K562 (cell line): ENCODE data around the gene OPRM1. TPM values are rescaled to one million over a fixed set of nuclear protein-coding genes. Genes with fewer than 3 reads are reported as not detected.

ENCODE experiments used
- ATAC-seq: fragments of 200-7000 bp; cut with Tn5 transposase; 3 replicates; pipeline ENCODE4 v1.9.1; 2020; ENCODE audit warnings: moderate library complexity
- BruUV-seq: library from RNA; stranded (reverse); fragments of 400-500 nt; replicated peaks from 2 replicates; lab custom pipeline; 2021; lab: Mats Ljungman, UMichigan
- CTCF ChIA-PET: fragments of 300-600 bp; formaldehyde crosslinking; extraction: SDS; loops from one replicate; lab custom pipeline; 2021; ENCODE audit warnings: low intra/inter-chr PET ratio; lab: Yijun Ruan, JAX
- POLR2A ChIA-PET: fragments of 300-600, 350-650 bp; sonication (Branson Sonifier 250); formaldehyde crosslinking; extraction: SDS; loops from one replicate; lab custom pipeline; 2021; ENCODE audit warnings: antibody characterized with exemption, inconsistent platforms; lab: Yijun Ruan, JAX
- DNase-seq, 4 experiments: peaks; one replicate each; pipeline versions ENCODE4 v3.0.0 to v3.0.0-alpha.2; 2011 to 2018; ENCODE audit warnings: low spot score in 3 of 4, mixed read lengths in 3 of 4; ENCODE audit errors: extremely low read depth in 1 of 4
- FAIRE-seq: peaks from 2 replicates; lab custom pipeline; 2011; peaks lifted over from hg19 to GRCh38; lab: Jason Lieb, UNC
- H2AFZ ChIP-seq: 2 replicates; pipeline ENCODE4 v1.6.0; 2011; ENCODE audit warnings: low read depth, low read length, control low read depth, inconsistent platforms
- H3K27ac ChIP-seq: fragments of 200-600 bp; 3 replicates; pipeline ENCODE4 v1.8.0; 2011; ENCODE audit warnings: low read depth, mild to moderate bottlenecking, control low read depth, inconsistent platforms, low read length, moderate library complexity, mixed read lengths; ENCODE audit errors: extremely low read depth
- H3K27me3 ChIP-seq, 2 experiments: fragments of 300-600 bp in 1 of 2; 2 replicates in 1 of 2; 3 replicates in 1 of 2; pipeline versions ENCODE4 v1.6.0 to v1.8.0; 2011; ENCODE audit warnings: inconsistent platforms in 2 of 2, low read length in 2 of 2, mild to moderate bottlenecking in 1 of 2, mixed read lengths in 1 of 2, moderate library complexity in 1 of 2; ENCODE audit not compliant: control insufficient read depth in 2 of 2, insufficient read depth in 2 of 2
- H3K36me3 ChIP-seq: fragments of 300-600 bp; 3 replicates; pipeline ENCODE4 v1.8.0; 2011; ENCODE audit warnings: mild to moderate bottlenecking, low read length, inconsistent platforms; ENCODE audit not compliant: control insufficient read depth, insufficient read depth
- H3K4me1 ChIP-seq, 2 experiments: fragments of 200-600 bp in 1 of 2; replicated peaks in 1 of 2; 2 replicates in 1 of 2; 3 replicates in 1 of 2; pipeline versions ENCODE4 v1.5.1 to v1.8.0; 2011; ENCODE audit warnings: inconsistent platforms in 2 of 2, low read length in 2 of 2, mild to moderate bottlenecking in 1 of 2, mixed read lengths in 1 of 2, moderate library complexity in 1 of 2; ENCODE audit not compliant: control insufficient read depth in 2 of 2, insufficient read depth in 2 of 2
- H3K4me2 ChIP-seq: 2 replicates; pipeline ENCODE4 v1.6.1; 2011; ENCODE audit warnings: low read length, control low read depth, inconsistent platforms, mixed read lengths; ENCODE audit not compliant: insufficient read depth
- H3K4me3 ChIP-seq: fragments of 200-600 bp; sonication (generic), shearing (Covaris generic); 2 replicates; pipeline ENCODE4 v1.5.1; 2016; ENCODE audit warnings: control low read depth, inconsistent platforms
- H3K79me2 ChIP-seq: fragments of 200-600 bp; 3 replicates; pipeline ENCODE4 v1.8.0; 2011; ENCODE audit warnings: low read length, inconsistent platforms; ENCODE audit not compliant: control insufficient read depth, insufficient read depth
- H3K9ac ChIP-seq, 2 experiments: 2 replicates each; pipeline versions ENCODE4 v1.6.0 to v1.6.1; 2011; ENCODE audit warnings: low read depth in 2 of 2, low read length in 2 of 2, control low read depth in 1 of 2, inconsistent platforms in 1 of 2, mild to moderate bottlenecking in 1 of 2, mixed read lengths in 1 of 2; ENCODE audit not compliant: insufficient read depth in 1 of 2
- H3K9me1 ChIP-seq: one replicate; pipeline ENCODE4 v1.6.0; 2011; ENCODE audit warnings: inconsistent platforms, mild to moderate bottlenecking, low read length, moderate library complexity; ENCODE audit not compliant: control insufficient read depth, insufficient read depth
- H3K9me3 ChIP-seq: replicated peaks from 2 replicates; pipeline ENCODE4 v1.5.1; 2011; ENCODE audit warnings: low read depth, low read length, inconsistent platforms; ENCODE audit not compliant: control insufficient read depth, insufficient read depth
- H4K20me1 ChIP-seq: replicated peaks from 2 replicates; pipeline ENCODE4 v1.6.1; 2011; ENCODE audit warnings: low read length, inconsistent platforms, mixed read lengths; ENCODE audit not compliant: control insufficient read depth, insufficient read depth
- ADNP ChIP-seq: fragments of 200-800 bp; sonication (Bioruptor generic); IDR thresholded peaks from 2 replicates; pipeline ENCODE4 v1.6.1; 2016; ENCODE audit warnings: missing genetic modification characterization, missing compliant biosample characterization
- CBFB ChIP-seq: sonication (generic); formaldehyde crosslinking; IDR thresholded peaks from 2 replicates; pipeline ENCODE4 v1.4.0; 2020; ENCODE audit warnings: mild to moderate bottlenecking, missing genetic modification reagents
- FIP1L1 ChIP-seq: fragments of 200-400 bp; formaldehyde crosslinking; IDR thresholded peaks from 2 replicates; pipeline ENCODE4 v1.6.1; 2018; ENCODE audit warnings: mild to moderate bottlenecking, low read depth, low read length; ENCODE audit not compliant: poor library complexity, severe bottlenecking
- GABPA ChIP-seq: fragments of 200-800 bp; sonication (Bioruptor generic); conservative IDR thresholded peaks from 2 replicates; pipeline ENCODE4 v1.6.1; 2016; ENCODE audit warnings: low read depth, missing genetic modification characterization, missing compliant biosample characterization
- GTF2A2 ChIP-seq: IDR thresholded peaks from 2 replicates; pipeline ENCODE4 v1.6.1; 2016; ENCODE audit warnings: mild to moderate bottlenecking, missing genetic modification characterization, missing compliant biosample characterization
- JUNB ChIP-seq: fragments of 450-650 bp; formaldehyde crosslinking; conservative IDR thresholded peaks from 2 replicates; pipeline ENCODE4 v1.4.0; 2020; ENCODE audit warnings: mild to moderate bottlenecking
- MAFF ChIP-seq: IDR thresholded peaks from 2 replicates; pipeline ENCODE4 v1.6.1; 2012; ENCODE audit warnings: low read length, improper control_type of control experiment
- NCOA2 ChIP-seq, 2 experiments: fragments of 450-650 bp; IDR thresholded peaks; 2 replicates each; pipeline ENCODE4 v1.6.1; 2018; ENCODE audit warnings: mild to moderate bottlenecking in 2 of 2, moderate library complexity in 1 of 2; ENCODE audit not compliant: partially characterized antibody in 2 of 2
- NFIX ChIP-seq: fragments of 250-450 bp; sonication (Bioruptor Pico); IDR thresholded peaks from 2 replicates; pipeline ENCODE4 v1.4.0; 2020; ENCODE audit warnings: low read depth, mild to moderate bottlenecking, moderate library complexity
- POLR2B ChIP-seq: fragments of 450-650 bp; IDR thresholded peaks from 2 replicates; pipeline ENCODE4 v1.6.1; 2018; ENCODE audit warnings: low read depth; ENCODE audit not compliant: partially characterized antibody
- POLR2G ChIP-seq: fragments of 200-400 bp; formaldehyde crosslinking; IDR thresholded peaks from 2 replicates; pipeline ENCODE4 v1.6.1; 2017; ENCODE audit warnings: low read depth, mild to moderate bottlenecking, antibody characterized with exemption, low read length, moderate library complexity
- POLR2H ChIP-seq: IDR thresholded peaks from 2 replicates; pipeline ENCODE4 v1.6.1; 2016; ENCODE audit warnings: missing genetic modification characterization, low read depth, mild to moderate bottlenecking, control low read depth, missing compliant biosample characterization, moderate library complexity
- RNF2 ChIP-seq: sonication (generic); IDR thresholded peaks from 2 replicates; pipeline ENCODE4 v1.6.1; 2016
- ZFPM2 ChIP-seq: fragments of 250-450 bp; sonication (Bioruptor Pico); IDR thresholded peaks from 2 replicates; pipeline ENCODE4 v1.5.1; 2022; ENCODE audit warnings: mild to moderate bottlenecking
- ZNF121 ChIP-seq: sonication (generic); formaldehyde crosslinking; conservative IDR thresholded peaks from 2 replicates; pipeline ENCODE4 v1.8.0; 2022; ENCODE audit warnings: missing genetic modification reagents
- ZNF316 ChIP-seq: fragments of 450-650 bp; IDR thresholded peaks from 2 replicates; pipeline ENCODE4 v1.6.1; 2016
- ZNF561 ChIP-seq: fragments of 450-650 bp; formaldehyde crosslinking; conservative IDR thresholded peaks from 2 replicates; pipeline ENCODE4 v1.4.0; 2020; ENCODE audit warnings: mild to moderate bottlenecking, moderate library complexity
- ZNF77 ChIP-seq: fragments of 250-450 bp; sonication (Bioruptor Pico); IDR thresholded peaks from 2 replicates; pipeline ENCODE4 v1.5.0; 2020
- WGBS: fragments of 100-300 bp; shearing (Covaris generic); methylation state at CpG from one replicate; pipeline ENCODE4 v1.1.6; 2016; ENCODE audit warnings: low coverage, mixed read lengths; ENCODE audit not compliant: insufficient coverage; ENCODE audit errors: missing lambda C conversion rate; 5-methylcytosine and 5-hydroxymethylcytosine counted together
- in situ Hi-C: fragments of 300-500 bp; cut with MboI; formaldehyde crosslinking; loops from 4 replicates; pipeline ENCODE4 v1.15.0; 2018; ENCODE audit warnings: inconsistent platforms, mixed read lengths
- intact Hi-C: fragments of 100-400 bp; cut with micrococcal nuclease; formaldehyde crosslinking; loops from 2 replicates; pipeline ENCODE4 v1.14.2; 2022
- polyA plus RNA-seq, 8 experiments: library from polyadenylated mRNA; depleted of rRNA in 4 of 8; stranded (reverse) in 5 of 8; unstranded in 3 of 8; fragments of >200 nt; fragmentation: Nextera tagmentation in 2 of 8; fragmentation: Illumina TruSeq in 1 of 8; extraction: Ambion mirVana in 2 of 8; extraction: Trizol in 1 of 8; gene quantifications; 2 replicates each; pipeline versions ENCODE4 v1.2.1 to v1.2.3, GENCODE V29; 2011 to 2014; ENCODE audit warnings: inconsistent platforms in 1 of 8, missing spikeins in 1 of 8
- total RNA-seq, 7 experiments: library from RNA; depleted of rRNA in 6 of 7; stranded (reverse); fragments of >200 nt in 6 of 7; fragmentation: Illumina TruSeq in 2 of 7; extraction: Trizol in 2 of 7; gene quantifications; 2 replicates each; pipeline versions ENCODE4 v1.2.1 to v1.2.3, GENCODE V29; 2011 to 2021; ENCODE audit warnings: low replicate concordance in 1 of 7
- TF ChIP-seq, protein P1 (sequence below): fragments of 250-450 bp; sonication (Bioruptor Pico); IDR thresholded peaks from 2 replicates; pipeline ENCODE4 v1.5.0; 2020; ENCODE audit warnings: mild to moderate bottlenecking, borderline replicate concordance
- TF ChIP-seq, protein P2 (sequence below): fragments of 450-650 bp; formaldehyde crosslinking; IDR thresholded peaks from 2 replicates; pipeline ENCODE4 v1.4.0; 2020; ENCODE audit warnings: mild to moderate bottlenecking, moderate library complexity

The OPRM1 gene
- total and polyA plus RNA-seq, 9 of the 15 experiments (the other 6 are each of a cell fraction or from before 2014, with no cell fraction given): not detected

DNA sequence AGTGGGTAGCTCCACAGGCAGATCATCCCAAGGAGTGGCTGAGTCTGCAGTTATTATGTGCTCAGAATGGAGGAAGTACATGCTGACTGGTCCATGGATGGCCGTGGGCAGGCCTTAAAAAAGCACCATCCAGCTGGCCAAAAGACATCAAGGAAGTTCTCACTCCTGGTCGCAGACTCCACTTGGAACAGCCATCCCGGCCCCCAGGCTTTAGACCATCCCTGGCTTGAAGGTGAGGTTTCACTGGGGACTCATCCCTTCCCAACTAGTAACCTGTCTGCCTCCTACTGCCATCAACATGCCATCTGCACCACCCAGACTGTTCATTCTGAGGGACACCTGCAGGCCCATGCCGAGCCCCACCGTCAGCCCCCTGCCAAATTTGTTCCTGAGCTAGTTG is 36.1 kb upstream of the OPRM1 start:
- TF ChIP-seq MAFF: no peak
- no peak for TF ChIP-seq NCOA2 (IDR thresholded peaks at IDR 0.05; ENCODE audit: partially characterized antibody in 2 of 2)
- no peak for TF ChIP-seq ZNF77 (CRISPR knock-in tag)
- TF ChIP-seq ADNP: no peak
- TF ChIP-seq ZNF561 (CRISPR knock-in tag): no peak
- no peak for TF ChIP-seq POLR2H (tag)
- TF ChIP-seq JUNB (CRISPR knock-in tag): no peak
- TF ChIP-seq FIP1L1: no peak
- TF ChIP-seq POLR2B: no peak
- no peak for TF ChIP-seq CBFB
- no peak for TF ChIP-seq RNF2
- TF ChIP-seq, protein P1, sequence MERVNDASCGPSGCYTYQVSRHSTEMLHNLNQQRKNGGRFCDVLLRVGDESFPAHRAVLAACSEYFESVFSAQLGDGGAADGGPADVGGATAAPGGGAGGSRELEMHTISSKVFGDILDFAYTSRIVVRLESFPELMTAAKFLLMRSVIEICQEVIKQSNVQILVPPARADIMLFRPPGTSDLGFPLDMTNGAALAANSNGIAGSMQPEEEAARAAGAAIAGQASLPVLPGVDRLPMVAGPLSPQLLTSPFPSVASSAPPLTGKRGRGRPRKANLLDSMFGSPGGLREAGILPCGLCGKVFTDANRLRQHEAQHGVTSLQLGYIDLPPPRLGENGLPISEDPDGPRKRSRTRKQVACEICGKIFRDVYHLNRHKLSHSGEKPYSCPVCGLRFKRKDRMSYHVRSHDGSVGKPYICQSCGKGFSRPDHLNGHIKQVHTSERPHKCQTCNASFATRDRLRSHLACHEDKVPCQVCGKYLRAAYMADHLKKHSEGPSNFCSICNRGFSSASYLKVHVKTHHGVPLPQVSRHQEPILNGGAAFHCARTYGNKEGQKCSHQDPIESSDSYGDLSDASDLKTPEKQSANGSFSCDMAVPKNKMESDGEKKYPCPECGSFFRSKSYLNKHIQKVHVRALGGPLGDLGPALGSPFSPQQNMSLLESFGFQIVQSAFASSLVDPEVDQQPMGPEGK (CRISPR knock-in tag): no peak
- TF ChIP-seq, protein P2, sequence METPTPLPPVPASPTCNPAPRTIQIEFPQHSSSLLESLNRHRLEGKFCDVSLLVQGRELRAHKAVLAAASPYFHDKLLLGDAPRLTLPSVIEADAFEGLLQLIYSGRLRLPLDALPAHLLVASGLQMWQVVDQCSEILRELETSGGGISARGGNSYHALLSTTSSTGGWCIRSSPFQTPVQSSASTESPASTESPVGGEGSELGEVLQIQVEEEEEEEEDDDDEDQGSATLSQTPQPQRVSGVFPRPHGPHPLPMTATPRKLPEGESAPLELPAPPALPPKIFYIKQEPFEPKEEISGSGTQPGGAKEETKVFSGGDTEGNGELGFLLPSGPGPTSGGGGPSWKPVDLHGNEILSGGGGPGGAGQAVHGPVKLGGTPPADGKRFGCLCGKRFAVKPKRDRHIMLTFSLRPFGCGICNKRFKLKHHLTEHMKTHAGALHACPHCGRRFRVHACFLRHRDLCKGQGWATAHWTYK (CRISPR knock-in tag): no peak
- TF ChIP-seq GTF2A2 (tag): no peak
- no peak for TF ChIP-seq ZFPM2
- TF ChIP-seq ZNF316: no peak
- TF ChIP-seq ZNF121: no peak
- TF ChIP-seq POLR2G: no peak
- no peak for TF ChIP-seq GABPA (tag)
- TF ChIP-seq NFIX (CRISPR knock-in tag): no peak
- Histone ChIP-seq H3K27me3 (no peaks in the 10 kb centered on the region), H3K9me3 (no peaks in the 10 kb centered on the region; the same call in none of the 2 replicates), H3K9me1 (no peaks in the 10 kb centered on the region), H2AFZ (no peak overlapping the region), H3K4me2 (no peak overlapping the region), H3K4me1 (no peaks in the 10 kb centered on the region), H3K27ac (no peak overlapping the region), H3K4me3 (no peak overlapping the region), H3K9ac (no peak overlapping the region), H3K79me2 (no peaks in the 10 kb centered on the region), H4K20me1 (no peaks in the 10 kb centered on the region), H3K36me3 (no peaks in the 10 kb centered on the region)
- DNase-seq: no peak
- in situ Hi-C loops (no loop called here), intact Hi-C loops (no loop called here)
- POLR2A ChIA-PET: no interaction called here
- CTCF ChIA-PET: no interaction called here
- BruUV-seq: no TSS peak
- no peak for FAIRE-seq
- no peak for ATAC-seq
- WGBS: 0% methylated on average over 5 of the region's 5 CpGs
